Measurements from ENCODE around the gene TTC27.
"Not testable (repeated sequence)": the region's sequence is repeated elsewhere in the genome, so short reads cannot be mapped to it uniquely, and the experiment has no call there.

Gene TTC27

GRCh38 chr2:32820088-32820487 is 192.2 kb downstream of the TTC27 start:
- DNase-seq, result no peak

GRCh38 chr2:32820701-32821100 is 192.9 kb downstream of the TTC27 start:
- DNase-seq, result no peak

DNA sequence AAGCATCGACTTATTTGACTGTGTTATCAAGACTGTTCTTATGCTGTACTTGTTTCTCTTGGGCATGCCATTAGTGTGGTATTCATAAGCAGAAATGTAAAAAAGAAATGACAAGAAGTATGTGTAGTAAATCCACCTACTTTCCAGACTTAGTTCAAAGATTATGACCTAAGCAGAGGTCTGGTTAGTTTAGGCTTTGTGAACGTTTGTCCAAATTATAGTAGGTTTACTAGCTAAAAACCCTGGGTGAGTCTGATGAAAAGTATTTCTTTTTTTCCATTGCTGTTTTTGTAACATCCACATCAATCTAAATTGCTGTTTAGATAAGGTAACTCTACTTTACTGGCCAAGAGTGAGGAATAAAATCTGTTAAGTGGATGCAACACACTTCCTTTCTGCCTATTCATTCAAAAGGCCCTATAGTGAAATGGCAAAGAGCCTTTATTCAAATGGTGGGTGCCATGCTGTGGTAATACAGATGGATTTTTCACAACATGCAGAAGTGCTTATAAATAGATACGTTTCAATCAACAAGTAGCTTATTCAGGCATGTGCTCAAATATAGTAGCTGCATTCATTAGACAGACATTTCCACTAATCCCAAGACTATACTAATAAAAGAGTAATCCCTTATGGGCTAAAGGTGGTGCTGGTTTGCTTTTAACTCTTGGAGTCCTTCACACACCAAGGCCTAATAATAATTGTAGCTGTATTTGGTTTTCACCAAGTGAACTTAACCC is 196.4 kb downstream of the TTC27 start:
- DNase-seq, result no peak

GRCh38 chr2:32825291-32825712 is 197.5 kb downstream of the TTC27 start:
- DNase-seq, result no peak

DNA sequence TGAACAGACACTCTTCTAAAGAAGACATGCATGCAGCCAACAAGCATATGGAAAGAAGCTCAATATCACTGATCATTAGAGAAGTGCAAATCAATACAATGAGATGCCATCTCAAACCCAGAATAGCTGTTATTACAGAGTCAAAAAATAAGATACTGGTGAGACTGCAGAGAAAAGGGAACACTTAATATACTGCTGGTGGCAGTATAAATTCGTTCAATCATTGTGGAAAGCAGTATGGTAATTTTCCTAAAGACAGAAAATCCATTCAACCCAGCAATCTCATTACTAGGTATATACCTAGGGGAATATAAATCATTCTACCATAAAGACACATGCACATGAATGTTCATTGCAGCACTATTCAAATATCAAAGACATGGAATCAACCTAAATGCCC is 202.3 kb downstream of the TTC27 start:
- DNase-seq, result no peak

GRCh38 chr2:32832821-32833220 is 205.0 kb downstream of the TTC27 start:
- DNase-seq, result no peak

- DNase-seq, result no peak
Observed at GRCh38 chr2:32833709-32834108, 205.9 kb downstream of the TTC27 start.

- no peak for DNase-seq
Observed at GRCh38 chr2:32835148-32835547, 207.3 kb downstream of the TTC27 start.

- DNase-seq, result no peak
Observed at GRCh38 chr2:32836933-32837332, 209.1 kb downstream of the TTC27 start.

GRCh38 chr2:32838418-32838817 is 210.6 kb downstream of the TTC27 start:
- DNase-seq, result peak; percentile 20

- DNase-seq, result no peak
Observed at GRCh38 chr2:32838949-32839348, 211.1 kb downstream of the TTC27 start.

GRCh38 chr2:32841931-32842898 is 214.4 kb downstream of the TTC27 start:
- no peak for DNase-seq

- no peak for DNase-seq
Observed at GRCh38 chr2:32843699-32844098, 215.8 kb downstream of the TTC27 start.

DNA sequence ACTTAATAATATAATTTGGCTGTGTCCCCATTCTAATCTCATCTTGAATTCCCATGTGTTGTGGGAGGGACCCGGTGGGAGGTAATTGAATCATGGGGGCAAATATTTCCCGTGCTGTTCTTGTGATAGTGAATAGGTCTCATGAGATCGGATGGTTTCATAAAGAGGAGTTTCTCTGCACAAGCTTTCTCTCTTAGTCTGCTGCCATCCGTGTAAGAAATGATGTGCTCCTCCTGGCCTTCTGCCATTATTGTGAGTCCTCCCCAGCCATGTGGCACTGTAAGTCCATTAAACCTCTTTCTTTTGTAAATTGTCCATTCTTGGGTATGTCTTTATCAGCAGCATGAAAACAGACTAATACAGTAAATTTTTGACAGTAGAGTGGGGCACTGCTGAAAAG is 216.4 kb downstream of the TTC27 start:
- DNase-seq, result no peak

GRCh38 chr2:32846274-32846673 is 218.4 kb downstream of the TTC27 start:
- DNase-seq, result not testable (repeated sequence)

GRCh38 chr2:32847734-32848133 is 219.9 kb downstream of the TTC27 start:
- DNase-seq, result no peak

- no peak for DNase-seq
Observed at GRCh38 chr2:32849456-32850194, 221.8 kb downstream of the TTC27 start.

- no peak for DNase-seq
Observed at GRCh38 chr2:32851777-32852439, 224.1 kb downstream of the TTC27 start.

DNA sequence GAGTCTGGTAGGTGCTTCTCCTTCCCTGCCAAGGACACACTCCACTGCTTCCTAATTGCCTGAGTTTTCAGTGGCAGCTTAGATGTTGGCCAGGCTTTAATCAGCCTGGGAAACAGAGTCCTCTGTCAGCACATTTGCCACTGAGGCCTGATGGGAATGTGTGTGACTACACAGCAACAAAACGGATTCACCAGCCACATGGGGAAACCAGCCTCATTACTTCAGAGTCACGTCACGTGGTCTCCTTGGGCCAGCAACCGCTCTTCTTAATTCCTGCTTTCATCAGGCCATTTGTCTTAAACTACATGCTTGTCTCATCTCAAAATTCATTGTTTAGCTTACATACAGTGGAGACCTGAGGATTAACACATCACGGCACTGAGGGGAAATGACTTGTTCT is 225.0 kb downstream of the TTC27 start:
- no peak for DNase-seq

DNA sequence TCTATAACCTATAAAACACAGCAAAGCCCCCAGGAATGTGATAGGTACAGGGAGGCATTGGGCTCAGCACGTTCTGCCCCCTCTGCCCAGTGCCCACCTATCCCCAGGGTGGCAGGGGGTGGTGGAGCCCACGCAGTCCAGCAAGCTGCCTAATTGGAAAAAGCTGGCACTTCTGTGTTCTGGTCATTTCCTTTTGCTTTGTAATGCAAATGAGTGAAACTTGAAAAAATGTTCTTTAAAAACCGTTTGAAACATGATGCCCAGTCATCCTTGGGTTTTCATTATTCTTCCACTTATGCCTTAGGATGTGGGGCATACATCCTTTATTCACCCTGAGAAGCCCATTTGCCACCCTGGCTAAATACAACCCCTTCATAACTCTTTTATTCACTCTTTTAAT is 229.0 kb downstream of the TTC27 start:
- DNase-seq, result no peak

GRCh38 chr2:32858713-32859112 is 230.9 kb downstream of the TTC27 start:
- DNase-seq, result no peak

DNA sequence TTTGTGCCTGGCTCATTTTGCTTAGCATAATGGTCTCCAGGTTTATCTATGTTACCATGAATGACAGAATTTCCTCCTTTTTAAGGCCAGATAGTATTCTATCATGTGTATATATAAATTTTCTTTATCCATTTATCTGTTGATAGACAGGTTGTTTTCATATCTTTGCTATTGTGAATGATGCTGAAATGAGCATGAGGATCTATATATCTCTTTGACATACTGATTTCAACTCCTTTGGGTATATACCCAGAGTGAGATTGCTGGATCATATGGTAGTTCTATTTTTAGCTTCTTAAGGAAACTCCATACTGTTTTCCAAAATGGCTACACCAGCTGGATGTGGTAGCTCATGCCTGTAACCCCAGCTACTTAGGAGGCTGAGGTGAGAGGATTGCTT is 232.5 kb downstream of the TTC27 start:
- no peak for DNase-seq
